CD4-positive, alpha-beta T cell treated with Interleukin-1 beta for 1 hour (primary cell): ENCODE results near the gene MIOX.

Experiments used
- DNase-seq, 2 donors: peaks; one replicate each; pipeline ENCODE4 v3.0.0-alpha.2; 2020 to 2022

MIOX gene

DNA sequence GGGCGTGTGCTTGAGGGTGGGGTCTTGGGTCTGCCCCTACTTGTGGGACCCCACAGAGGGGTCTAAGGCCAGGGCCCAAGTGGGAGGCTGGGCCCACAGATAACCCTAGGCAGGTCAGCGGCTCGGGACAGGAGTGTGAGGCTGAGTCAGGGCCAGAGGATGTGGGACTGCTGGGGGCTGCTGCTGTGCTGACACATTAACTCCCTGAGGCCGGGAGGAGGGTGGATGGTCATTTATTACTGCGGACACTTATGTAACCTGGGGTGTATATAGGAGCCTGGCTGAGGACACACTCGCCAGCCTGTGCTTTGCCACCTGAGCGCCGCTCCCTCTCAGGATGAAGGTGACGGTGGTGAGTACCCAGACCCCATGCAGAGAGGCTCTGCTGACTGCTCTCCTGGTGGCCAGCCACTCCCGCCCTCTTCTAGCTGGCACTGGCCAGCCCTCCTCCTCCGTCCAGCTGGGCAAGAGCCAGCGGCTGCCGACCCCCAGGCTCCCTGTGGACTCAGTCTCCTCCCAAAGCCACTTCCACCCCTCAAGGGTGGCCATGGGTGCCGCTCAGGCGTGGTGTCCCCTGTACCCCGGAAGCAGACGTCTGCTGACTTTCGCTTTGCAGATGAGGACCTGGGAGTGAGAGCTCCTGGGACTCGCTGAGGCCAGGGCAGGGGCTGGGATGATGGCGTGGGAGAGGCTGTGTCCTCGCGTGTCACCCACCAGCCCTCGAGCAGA is at the start of gene MIOX:
TSS of gene MIOX (plus strand) at position 299 of the 729 bp plus-strand sequence. CDS start at position 338, 39 bp downstream.
- DNase-seq, result no peak

GRCh38 chr22:50437511-50438304 is 49.0 kb upstream of the MIOX start:
- DNase-seq, result no peak

GRCh38 chr22:50438305-50439275 is 48.1 kb upstream of the MIOX start:
- DNase-seq, result no peak

- DNase-seq, result no peak
These were observed 47.3 kb upstream of the MIOX start for GRCh38 chr22:50439314-50439870.

DNA sequence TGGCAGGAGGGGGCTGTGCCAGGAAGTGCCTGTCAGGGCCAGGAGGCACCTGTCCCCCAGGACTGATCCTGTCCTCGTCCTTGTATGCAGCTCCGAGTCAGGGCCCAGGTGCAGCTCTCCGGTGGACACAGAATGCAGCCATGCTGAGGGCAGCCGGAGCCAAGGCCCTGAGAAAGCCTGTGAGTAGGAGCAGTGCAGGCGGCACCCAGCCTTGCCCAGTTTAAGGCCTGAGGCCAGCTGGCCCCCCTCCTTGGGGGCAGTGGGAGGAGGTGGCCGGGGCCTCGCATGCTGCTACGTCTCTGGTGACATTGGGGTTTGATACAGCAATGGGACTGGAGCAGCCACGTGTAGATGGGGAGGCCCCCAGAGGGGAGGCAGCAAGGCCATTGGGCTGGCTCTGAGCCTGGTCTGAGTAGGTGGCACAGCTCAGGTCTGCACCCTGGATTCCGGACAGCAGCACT is 46.8 kb upstream of the MIOX start:
- DNase-seq, result no peak

- no peak for DNase-seq
These were observed 46.0 kb upstream of the MIOX start for GRCh38 chr22:50440544-50441249.

DNA sequence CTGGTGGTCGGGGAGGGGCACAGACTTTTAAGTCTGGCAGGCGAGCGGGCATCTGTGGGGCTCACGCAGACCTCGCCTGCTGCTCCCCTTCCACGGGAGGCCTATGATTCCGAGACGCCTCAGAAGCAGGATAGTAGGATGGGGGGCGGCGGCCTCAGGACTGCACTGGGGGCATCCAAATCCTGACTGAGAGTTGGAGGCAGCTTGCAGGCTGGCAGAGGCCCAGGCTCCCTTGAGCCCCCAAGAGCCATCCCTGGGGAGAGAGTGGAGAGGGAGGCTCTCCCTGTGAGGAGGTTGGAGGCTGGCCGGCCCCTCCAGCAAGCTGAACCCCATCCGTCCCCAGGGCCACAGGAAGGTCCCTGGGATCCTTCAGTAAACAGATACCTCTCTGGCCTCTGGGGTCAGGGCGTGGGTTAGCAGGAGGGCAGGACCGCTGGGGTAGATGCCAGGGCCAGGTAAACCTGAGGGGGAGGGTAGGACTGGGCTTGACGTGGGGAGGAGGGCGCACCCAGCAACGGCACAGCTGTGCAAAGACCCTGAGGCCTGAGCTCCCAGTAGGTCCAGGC is 45.1 kb upstream of the MIOX start:
- DNase-seq, result no peak

- DNase-seq, result no peak
These were observed 43.5 kb upstream of the MIOX start for GRCh38 chr22:50443197-50443596.

GRCh38 chr22:50443801-50444625 is 42.6 kb upstream of the MIOX start:
- no peak for DNase-seq

DNA sequence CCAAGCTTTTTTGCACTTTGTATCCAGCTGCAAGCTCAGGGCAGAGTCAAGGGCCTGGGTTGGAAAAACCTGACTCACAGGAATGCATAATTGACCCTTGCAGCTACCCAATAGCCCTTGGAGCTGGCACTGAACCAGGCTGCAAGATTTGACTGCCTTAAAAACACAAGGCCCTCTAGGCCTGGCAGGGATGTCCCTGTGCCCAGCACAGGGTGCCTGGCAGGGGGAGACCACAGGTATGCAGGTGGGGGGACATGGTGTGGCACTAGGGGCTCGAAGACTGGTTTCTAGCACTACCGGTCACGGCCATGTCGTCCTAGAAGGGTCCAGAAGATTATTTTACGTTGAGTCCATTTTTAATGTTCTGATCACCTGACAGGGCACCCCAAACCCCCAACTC is 42.0 kb upstream of the MIOX start:
- no peak for DNase-seq

DNA sequence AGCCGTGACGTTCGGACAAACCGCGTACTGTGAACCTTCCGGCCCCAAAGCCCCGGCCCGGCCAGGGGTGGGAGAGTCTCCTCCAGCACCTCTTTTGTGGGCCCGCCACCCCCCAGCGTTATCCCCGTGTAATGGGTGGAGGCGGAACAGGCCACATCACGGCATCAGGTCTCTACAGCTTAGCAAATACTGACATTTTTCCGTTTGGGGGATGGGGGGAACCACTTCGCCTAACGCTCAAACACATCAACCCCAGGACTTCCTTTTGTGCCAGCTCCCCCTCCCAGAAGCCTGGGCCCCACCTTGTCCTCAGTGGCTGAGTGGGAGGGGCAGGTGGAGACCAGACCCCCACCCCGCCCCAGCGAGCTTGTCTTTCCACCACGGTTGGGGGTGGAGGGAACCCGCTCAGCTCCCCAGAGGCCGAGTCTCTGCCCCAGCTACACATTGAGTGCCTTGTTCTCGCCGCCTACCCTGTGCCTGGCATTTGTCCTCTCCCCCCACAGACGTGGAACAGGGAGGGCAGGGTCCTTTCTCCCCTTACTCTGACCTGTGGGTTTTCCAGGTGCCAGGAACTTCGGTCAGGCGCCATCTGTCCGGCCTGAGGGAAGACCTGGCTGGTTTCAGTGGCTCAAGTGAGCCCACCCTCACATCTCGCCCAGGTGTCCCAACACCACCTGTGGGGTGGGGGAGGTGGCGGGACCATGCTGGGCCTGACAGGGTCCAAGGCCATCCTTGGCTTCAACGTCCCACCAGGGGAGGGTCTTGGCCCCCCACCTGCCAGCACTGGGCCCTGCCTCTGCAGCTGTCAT is 41.4 kb upstream of the MIOX start:
- DNase-seq, result peak; percentile 41 to 52

DNA sequence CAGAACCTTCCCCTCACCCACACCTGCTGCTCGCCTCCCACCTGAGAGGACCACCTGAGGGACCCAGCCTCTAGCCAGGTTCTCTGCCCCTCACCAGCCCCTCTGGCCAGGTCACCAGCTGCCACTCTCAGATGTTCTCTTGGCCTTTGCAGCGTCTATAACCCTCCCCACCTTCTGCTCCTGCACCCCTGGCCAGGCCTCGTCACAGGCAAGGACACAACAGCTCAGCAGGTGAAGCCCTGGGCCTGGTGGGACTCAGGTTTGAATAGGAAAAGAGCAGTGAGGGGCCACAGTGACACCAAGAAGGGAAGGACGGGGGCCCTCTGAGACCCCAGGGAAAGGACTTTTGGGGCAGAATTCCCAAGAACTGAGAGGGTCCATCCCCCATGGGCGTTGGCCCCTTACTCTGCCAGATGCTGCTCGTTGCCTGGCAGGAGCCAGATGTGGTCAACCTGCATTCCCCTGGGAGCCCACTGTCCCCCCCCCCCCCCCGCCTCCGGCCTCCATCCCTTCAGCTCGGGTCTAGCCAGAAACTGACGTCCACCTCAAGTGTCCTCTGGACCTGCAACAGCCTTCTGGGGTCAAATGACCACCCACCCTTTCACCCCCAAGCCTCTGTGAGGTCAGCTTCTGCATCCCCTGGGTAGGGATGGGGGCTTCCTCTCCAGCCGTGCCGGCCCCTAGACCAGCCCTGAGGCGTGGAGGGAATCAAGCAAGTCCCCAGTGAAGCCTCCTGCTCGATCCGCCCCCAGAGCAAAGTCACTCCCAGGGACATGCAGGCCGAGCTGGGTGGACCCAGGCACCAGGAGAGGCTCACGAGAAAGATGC is 40.6 kb upstream of the MIOX start:
- no peak for DNase-seq

GRCh38 chr22:50446708-50447575 is 39.7 kb upstream of the MIOX start:
- no peak for DNase-seq

DNA sequence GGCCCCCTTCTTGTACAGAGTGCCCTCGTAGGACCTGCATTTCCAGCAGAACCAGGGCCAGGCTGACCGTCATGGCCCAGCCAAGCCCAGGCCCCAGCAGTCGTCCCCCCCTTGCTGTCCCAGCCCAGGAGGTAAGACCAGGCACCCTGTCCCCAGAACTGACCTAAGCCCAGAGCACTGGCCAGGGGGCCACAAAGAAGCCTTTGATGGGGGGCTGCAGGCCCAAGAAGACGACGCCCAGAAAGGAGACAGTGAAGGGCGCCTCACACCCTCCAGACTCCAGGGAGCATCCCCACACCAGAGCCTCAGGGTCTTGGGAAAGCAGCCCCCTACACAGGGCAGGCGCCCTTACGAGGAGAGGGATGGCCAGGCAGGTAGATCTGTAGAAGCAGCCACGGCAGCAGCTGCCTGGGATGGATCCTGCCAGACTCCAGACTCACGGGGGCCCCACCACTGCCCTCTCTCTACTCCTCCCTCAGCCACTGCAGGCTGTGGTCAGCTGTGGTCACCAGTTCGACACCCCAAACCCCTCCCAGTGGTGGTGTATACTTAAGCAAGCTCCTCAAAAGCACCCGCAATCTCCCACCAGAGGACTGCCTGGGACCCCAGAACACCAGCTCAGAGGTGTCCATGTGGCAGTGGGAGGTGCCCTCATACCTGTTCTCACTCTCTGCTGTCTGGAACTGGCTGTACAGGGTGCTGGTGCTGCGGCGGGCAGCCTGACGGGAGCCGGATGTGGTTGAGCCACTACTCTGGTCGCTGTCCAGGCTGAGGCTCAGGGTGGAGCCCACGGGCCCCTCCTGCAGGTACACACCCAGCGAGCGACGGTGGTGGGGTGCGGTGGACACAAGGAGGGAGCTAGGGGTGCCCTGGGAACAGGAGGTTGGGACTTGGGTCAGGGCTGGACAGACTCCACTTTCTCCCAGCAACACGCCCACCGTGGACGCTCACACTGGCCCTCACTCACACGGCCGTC is 38.8 kb upstream of the MIOX start:
- no peak for DNase-seq

GRCh38 chr22:50452649-50453048 is 34.0 kb upstream of the MIOX start:
- no peak for DNase-seq

DNA sequence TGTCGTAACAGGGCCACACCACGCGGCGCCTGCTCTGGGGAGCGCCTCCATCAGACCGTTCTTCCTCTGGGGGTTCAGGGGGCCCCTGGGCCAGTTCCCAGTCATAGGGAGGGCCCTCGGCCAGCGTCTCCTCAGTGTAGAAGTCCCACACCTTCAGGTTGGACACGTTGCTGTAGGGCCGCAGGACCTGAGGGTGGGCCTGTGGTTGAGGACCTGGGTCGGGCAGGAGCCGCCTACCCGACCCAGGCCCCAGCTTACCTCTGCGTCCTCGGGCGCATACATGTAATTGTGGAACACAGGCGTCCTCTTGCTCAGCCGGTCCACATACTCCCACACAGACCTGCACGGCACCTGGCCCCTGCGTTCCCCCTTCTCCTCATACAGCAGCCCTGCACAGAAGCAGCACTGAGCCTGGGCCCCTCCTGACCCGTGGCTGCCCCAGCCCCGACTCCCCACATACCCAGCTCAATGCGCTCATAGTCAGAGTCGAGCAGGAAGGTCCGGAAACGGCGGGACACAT is 32.0 kb upstream of the MIOX start:
- no peak for DNase-seq
